Body of pancreas (tissue), 4 donors: ENCODE results near the gene TEX44.

ENCODE experiments used
- POLR2A ChIP-seq, 3 donors: fragments of 450-650 bp; IDR thresholded peaks; one replicate each; pipeline ENCODE4 v1.6.1; 2016; ENCODE audit warnings: antibody characterized with exemption in 3 of 3, mild to moderate bottlenecking in 2 of 3
- TF ChIP-seq, protein P1 (sequence below), 7 experiments: fragments of 450-650 bp in 4 of 7; fragments of 200-600 bp in 3 of 7; sonication (generic) in 3 of 7; IDR thresholded peaks; one replicate each; pipeline ENCODE4 v1.5.1; 2016 to 2019; ENCODE audit warnings: antibody characterized with exemption in 7 of 7

DNA sequence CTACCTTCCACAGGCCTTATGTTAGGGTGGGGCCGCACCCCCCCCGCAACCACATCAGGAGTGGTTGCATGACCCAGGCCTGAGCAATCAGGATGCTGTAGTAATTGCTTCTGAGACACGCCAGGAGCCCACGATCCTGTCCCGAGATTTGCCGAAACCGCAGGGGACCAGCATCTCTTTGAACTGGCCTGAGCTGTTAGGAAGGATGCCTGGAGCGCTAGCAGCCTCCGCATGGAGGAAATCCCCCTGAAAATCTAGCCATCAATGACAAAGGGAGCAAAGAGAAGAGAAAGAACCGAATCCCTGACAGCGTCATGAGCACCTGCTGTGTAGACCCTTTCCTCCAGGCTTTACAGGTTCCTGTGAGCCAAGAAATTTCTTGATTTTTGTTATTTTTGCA lies 8.7 kb upstream of the TEX44 start:
- TF ChIP-seq, protein P1, sequence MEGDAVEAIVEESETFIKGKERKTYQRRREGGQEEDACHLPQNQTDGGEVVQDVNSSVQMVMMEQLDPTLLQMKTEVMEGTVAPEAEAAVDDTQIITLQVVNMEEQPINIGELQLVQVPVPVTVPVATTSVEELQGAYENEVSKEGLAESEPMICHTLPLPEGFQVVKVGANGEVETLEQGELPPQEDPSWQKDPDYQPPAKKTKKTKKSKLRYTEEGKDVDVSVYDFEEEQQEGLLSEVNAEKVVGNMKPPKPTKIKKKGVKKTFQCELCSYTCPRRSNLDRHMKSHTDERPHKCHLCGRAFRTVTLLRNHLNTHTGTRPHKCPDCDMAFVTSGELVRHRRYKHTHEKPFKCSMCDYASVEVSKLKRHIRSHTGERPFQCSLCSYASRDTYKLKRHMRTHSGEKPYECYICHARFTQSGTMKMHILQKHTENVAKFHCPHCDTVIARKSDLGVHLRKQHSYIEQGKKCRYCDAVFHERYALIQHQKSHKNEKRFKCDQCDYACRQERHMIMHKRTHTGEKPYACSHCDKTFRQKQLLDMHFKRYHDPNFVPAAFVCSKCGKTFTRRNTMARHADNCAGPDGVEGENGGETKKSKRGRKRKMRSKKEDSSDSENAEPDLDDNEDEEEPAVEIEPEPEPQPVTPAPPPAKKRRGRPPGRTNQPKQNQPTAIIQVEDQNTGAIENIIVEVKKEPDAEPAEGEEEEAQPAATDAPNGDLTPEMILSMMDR (IDR thresholded peaks at IDR 0.05): no peak
- TF ChIP-seq POLR2A (IDR thresholded peaks at IDR 0.05): no peak
